ENCODE measurements around the gene EHHADH.

EHHADH gene

GRCh38 chr3:185204894-185205293, 49.0 kb downstream of the EHHADH start:
- Histone ChIP-seq H3K36me3 (ENCODE audit: insufficient read depth) (no peaks in the 10 kb centered on the region), H3K4me2 (no peak overlapping the region), H2AFZ (ENCODE audit: low read depth) (no peak overlapping the region), H4K20me1 (ENCODE audit: insufficient read depth) (no peaks in the 10 kb centered on the region), H3K4me3 (IDR thresholded peaks at IDR 0.05; ENCODE audit: insufficient read depth, low read depth, low read length) (no peak overlapping the region), H3K27me3 (ENCODE audit: insufficient read depth, low read depth) (no peaks in the 10 kb centered on the region), H3K9ac (no peak overlapping the region), H3K79me2 (ENCODE audit: insufficient read depth, low read depth) (no peaks in the 10 kb centered on the region), H3K27ac (no peak overlapping the region), H3K4me1 (ENCODE audit: low read depth, poor library complexity, severe bottlenecking) (no peaks in the 10 kb centered on the region)
- TF ChIP-seq CTCF (conservative IDR thresholded peaks at IDR 0.05; ENCODE audit: low read depth, low read length), result no peak

- no peak for TF ChIP-seq CTCF (conservative IDR thresholded peaks at IDR 0.05; ENCODE audit: low read depth, low read length)
- Histone ChIP-seq H4K20me1 (ENCODE audit: insufficient read depth) (no peaks in the 10 kb centered on the region), H3K4me1 (ENCODE audit: low read depth, poor library complexity, severe bottlenecking) (no peaks in the 10 kb centered on the region), H3K36me3 (ENCODE audit: insufficient read depth) (no peaks in the 10 kb centered on the region), H3K9ac (no peak overlapping the region), H2AFZ (ENCODE audit: low read depth) (no peak overlapping the region), H3K4me3 (IDR thresholded peaks at IDR 0.05; ENCODE audit: insufficient read depth, low read depth, low read length) (no peak overlapping the region), H3K79me2 (ENCODE audit: insufficient read depth, low read depth) (no peaks in the 10 kb centered on the region), H3K27ac (no peak overlapping the region), H3K27me3 (ENCODE audit: insufficient read depth, low read depth) (no peaks in the 10 kb centered on the region), H3K4me2 (no peak overlapping the region)
Measured at GRCh38 chr3:185200639-185201038, 53.2 kb downstream of the EHHADH start.

GRCh38 chr3:185199671-185200070, 54.2 kb downstream of the EHHADH start:
- Histone ChIP-seq H3K27ac (no peak overlapping the region), H3K4me3 (IDR thresholded peaks at IDR 0.05; ENCODE audit: insufficient read depth, low read depth, low read length) (no peak overlapping the region), H3K36me3 (ENCODE audit: insufficient read depth) (no peaks in the 10 kb centered on the region), H3K4me2 (no peak overlapping the region), H3K79me2 (ENCODE audit: insufficient read depth, low read depth) (no peaks in the 10 kb centered on the region), H2AFZ (ENCODE audit: low read depth) (no peak overlapping the region), H3K27me3 (ENCODE audit: insufficient read depth, low read depth) (no peaks in the 10 kb centered on the region), H4K20me1 (ENCODE audit: insufficient read depth) (no peaks in the 10 kb centered on the region), H3K9ac (no peak overlapping the region), H3K4me1 (ENCODE audit: low read depth, poor library complexity, severe bottlenecking) (no peaks in the 10 kb centered on the region)
- TF ChIP-seq CTCF (conservative IDR thresholded peaks at IDR 0.05; ENCODE audit: low read depth, low read length), result no peak

- H4K20me1 ChIP-seq (ENCODE audit: insufficient read depth), result no peaks in the 10 kb centered on the region
- H3K9ac ChIP-seq, result no peak overlapping the region
- no peak overlapping the region for H2AFZ ChIP-seq (ENCODE audit: low read depth)
- no peak overlapping the region for H3K4me3 ChIP-seq (IDR thresholded peaks at IDR 0.05; ENCODE audit: insufficient read depth, low read depth, low read length)
- TF ChIP-seq CTCF (conservative IDR thresholded peaks at IDR 0.05; ENCODE audit: low read depth, low read length), result no peak
- no peaks in the 10 kb centered on the region for H3K27me3 ChIP-seq (ENCODE audit: insufficient read depth, low read depth)
- H3K27ac ChIP-seq, result no peak overlapping the region
- H3K4me2 ChIP-seq, result no peak overlapping the region
- no peaks in the 10 kb centered on the region for H3K79me2 ChIP-seq (ENCODE audit: insufficient read depth, low read depth)
- H3K36me3 ChIP-seq (ENCODE audit: insufficient read depth), result no peaks in the 10 kb centered on the region
- H3K4me1 ChIP-seq (ENCODE audit: low read depth, poor library complexity, severe bottlenecking), result no peaks in the 10 kb centered on the region
Measured at GRCh38 chr3:185199206-185199605, 54.6 kb downstream of the EHHADH start.

- no peak overlapping the region for H2AFZ ChIP-seq (ENCODE audit: low read depth)
- no peaks in the 10 kb centered on the region for H3K4me1 ChIP-seq (ENCODE audit: low read depth, poor library complexity, severe bottlenecking)
- no peaks in the 10 kb centered on the region for H3K36me3 ChIP-seq (ENCODE audit: insufficient read depth)
- no peak overlapping the region for H3K4me2 ChIP-seq
- H3K27me3 ChIP-seq (ENCODE audit: insufficient read depth, low read depth), result no peaks in the 10 kb centered on the region
- no peak overlapping the region for H3K4me3 ChIP-seq (IDR thresholded peaks at IDR 0.05; ENCODE audit: insufficient read depth, low read depth, low read length)
- no peaks in the 10 kb centered on the region for H3K79me2 ChIP-seq (ENCODE audit: insufficient read depth, low read depth)
- no peak for TF ChIP-seq CTCF (conservative IDR thresholded peaks at IDR 0.05; ENCODE audit: low read depth, low read length)
- H4K20me1 ChIP-seq (ENCODE audit: insufficient read depth), result no peaks in the 10 kb centered on the region
- H3K27ac ChIP-seq, result no peak overlapping the region
- no peak overlapping the region for H3K9ac ChIP-seq
Measured at GRCh38 chr3:185197068-185197467, 56.8 kb downstream of the EHHADH start.
